Tracheal epithelial cell (primary cell): Measurements from ENCODE around the gene KRT40. TPM values are rescaled to one million over a fixed set of nuclear protein-coding genes. Genes with fewer than 3 reads are reported as not detected.

Experiments used
- total RNA-seq: library from RNA; depleted of rRNA; stranded (reverse); fragments of >200 nt; gene quantifications from 2 replicates; pipeline ENCODE4 v1.2.1, GENCODE V29; 2014

Gene KRT40
- not detected in 2 replicates for total RNA-seq

DNA sequence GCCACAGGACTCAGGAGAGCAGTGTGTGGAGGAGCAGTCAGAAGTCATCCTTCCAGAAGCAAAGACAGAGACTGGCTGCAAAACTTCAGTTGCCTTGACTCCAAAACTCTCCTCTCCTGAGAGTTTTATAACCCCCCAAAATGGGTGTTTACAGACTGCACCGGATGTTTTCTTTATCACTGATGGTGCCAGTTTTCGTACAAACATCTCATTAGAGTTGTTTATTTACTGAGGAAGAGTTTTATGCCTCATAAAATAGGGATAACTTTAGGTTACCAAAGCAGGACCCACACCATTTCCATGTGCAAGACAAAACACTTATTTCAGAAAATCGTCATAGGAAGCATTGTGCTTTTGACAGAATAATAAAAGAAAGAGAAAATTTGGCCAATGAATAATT lies at the start of gene KRT40:
Gene KRT40 (minus strand): TSS at position 101 of the 400 bp plus-strand sequence. CDS start 53 bp downstream, at position 48.

DNA sequence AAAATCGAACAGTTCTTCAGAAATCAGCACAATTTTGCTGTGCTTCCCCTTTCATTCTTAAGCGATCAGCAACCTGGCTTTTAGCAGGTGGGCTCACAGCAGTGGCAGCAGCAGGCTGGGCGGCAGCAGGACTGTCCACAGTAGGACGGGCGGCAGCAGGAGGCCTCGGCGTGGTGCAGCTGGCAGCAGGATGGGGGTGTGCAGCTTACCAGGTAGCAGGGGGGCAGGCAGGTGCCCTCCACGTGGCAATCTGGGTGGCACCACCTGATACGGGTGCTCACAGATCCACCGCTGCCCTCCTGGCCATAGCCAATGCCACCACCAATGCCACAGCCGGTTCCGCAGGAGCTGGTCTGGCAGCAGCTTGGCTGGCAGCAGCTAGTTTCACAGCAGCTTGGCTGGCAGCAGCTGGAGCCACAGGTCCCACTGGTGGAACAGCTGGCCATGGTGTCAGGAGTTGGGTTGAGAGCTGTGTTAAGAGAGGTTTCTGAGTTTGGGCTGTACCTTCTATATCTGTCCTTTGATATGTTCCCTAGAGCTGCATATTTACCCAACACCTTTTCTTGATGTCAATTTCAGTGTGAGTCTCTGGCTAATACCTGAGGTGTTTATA lies 45.6 kb upstream of the KRT40 start, which contains the start of gene KRTAP1-4:
Gene KRTAP1-4 (minus strand): TSS at position 563 of the 613 bp plus-strand sequence. CDS start 117 bp downstream, at position 446.

DNA sequence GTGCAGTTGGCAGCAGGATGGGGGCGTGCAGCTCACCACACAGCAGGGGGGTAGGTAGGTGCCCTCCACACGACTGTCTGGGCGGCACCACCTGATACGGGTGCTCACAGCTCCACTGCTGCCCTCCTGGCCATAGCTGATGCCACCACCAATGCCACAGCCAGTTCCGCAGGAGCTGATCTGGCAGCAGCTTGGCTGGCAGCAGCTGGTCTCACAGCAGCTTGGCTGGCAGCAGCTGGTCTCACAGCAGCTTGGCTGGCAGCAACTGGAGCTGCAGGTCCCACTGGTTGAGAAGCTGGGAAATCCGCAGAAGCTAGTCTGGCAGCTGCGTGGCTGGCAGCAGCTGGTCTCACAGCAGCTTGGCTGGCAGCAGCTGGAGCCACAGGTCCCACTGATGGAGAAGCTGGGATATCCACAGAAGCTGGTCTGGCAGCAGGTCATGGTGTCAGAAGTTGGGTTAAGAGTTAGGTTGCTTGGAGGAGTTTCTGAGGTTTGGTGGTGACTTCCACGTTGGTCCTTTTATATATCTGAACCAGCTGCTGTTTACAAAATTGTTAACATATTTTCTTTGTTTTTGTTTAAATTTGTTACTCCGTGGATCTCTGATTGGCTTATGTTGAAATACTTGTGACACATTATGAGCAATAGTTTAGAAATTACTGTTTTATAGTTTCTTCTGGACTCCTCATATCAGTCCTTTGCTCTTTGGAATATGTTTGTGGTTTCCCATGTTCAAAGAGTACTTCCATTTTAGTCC lies 42.8 kb upstream of the KRT40 start, which contains the start of gene KRTAP1-5:
Gene KRTAP1-5 (minus strand): TSS at position 494 of the 757 bp plus-strand sequence. CDS start 53 bp downstream, at position 441.

DNA sequence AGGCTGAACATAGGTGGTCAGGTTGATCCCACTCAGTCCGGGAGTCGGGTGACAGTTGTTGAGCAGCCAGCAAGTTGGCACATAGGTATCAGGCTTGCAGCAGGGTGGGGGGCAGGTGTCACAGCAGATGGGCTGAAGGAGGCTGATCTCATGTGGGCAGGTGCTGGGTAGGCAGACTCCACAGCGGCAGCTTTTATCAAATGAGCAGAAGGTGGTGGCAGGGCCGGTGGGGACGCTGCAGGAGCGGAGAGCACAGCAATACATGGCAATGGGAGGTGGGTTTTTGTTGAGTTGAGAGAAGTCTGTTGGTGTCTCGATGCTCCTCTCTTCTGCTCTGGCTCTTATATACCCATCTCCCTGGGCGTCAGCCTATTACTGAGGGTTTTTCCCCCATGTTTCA lies 24.7 kb upstream of the KRT40 start, which contains the start of gene KRTAP3-1:
Gene KRTAP3-1 (minus strand): TSS at position 318 of the 400 bp plus-strand sequence. CDS start 54 bp downstream, at position 264.

DNA sequence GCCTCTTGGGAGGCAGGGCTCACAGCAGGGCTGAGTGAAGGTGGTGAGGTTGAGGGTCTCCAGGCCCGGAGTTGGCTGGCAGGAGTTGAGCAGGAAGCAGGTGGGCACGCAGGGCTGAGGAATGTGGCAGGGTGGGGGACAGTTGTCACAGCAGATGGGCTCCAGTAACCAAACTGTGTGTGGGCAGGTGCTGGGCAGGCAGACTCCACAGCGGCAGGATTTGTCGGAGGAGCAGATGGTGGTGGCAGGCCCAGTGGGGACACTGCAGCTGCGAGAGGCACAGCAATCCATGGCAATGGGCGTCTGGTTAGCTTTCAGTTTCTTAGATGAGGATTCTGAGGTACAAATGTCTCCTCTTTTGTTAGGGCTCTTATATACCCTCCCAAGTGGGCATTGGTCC lies 15.4 kb upstream of the KRT40 start, which contains the start of gene KRTAP3-2:
Gene KRTAP3-2 (minus strand): TSS at position 344 of the 400 bp plus-strand sequence. CDS start 53 bp downstream, at position 291.

DNA sequence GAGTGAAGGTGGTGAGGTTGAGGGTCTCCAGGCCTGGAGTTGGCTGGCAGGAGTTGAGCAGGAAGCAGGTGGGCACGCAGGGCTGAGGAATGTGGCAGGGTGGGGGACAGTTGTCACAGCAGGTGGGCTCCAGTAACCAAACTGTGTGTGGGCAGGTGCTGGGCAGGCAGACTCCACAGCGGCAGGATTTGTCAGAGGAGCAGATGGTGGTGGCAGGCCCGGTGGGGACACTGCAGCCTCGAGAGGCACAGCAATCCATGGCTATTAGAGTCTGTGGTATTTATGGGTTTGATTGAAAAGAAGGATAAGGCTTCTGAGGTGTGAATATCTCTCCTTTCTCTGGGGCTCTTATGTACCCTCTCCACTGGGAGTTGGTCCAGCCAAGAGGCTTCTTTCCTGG lies 9.7 kb upstream of the KRT40 start, which contains the start of gene KRTAP3-3:
Gene KRTAP3-3 (minus strand): TSS at position 326 of the 400 bp plus-strand sequence. CDS start 67 bp downstream, at position 259.

DNA sequence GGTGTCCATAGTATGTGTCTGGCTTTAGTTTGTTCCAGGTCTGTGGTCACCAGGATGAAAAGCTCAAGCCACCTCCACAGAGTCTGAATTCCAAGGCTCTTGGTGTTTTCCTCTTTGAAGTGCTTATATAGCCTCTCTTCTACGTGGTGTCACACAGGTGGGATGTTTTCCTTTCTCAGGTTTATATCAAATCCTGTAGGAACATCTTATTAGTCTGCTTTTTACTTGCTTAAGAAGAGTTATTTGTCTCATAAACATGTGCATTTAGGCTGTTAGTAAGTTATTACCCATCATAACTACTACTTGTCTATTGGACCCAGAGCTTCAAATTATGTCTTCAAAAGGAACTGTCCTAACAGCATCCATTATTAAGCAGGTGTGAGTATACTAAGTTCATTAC lies 17.3 kb downstream of the KRT40 start, which contains the start of gene KRT39:
Gene KRT39 (minus strand): TSS at position 101 of the 400 bp plus-strand sequence. CDS start 92 bp downstream, at position 9.

DNA sequence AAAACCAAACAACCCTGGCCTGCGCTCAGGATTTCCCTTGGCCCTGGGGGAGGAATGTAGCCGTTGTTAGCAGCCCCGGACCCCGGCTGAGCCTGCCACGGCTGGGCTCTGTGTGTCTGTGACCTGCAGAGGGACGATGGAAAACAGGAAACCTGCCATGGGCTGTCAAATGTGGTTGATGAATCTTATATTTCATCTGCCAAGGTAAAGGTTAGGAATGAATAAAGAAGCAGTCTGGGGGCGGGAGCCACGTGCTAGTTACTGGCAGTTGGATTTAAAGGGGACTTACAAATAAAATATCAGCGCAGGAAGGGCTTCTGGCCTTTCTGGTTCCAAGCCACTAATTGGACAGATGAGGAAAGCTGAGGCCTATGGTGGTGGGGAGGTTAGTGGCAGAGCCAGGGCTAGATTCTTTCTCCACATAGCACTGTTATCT lies 46.7 kb downstream of the KRT40 start, which contains the start of gene KRT23:
Gene KRT23 (minus strand): TSS at position 263 of the 436 bp plus-strand sequence. CDS start 1,043 bp downstream, outside the sequence.

Other genes with a start within 250 kb of the KRT40 start
- not detected in 2 replicates for gene KRT25, start 229.0 kb downstream of the KRT40 start, total RNA-seq
- gene KRT26, start 212.1 kb downstream of the KRT40 start, total RNA-seq = not detected in 2 replicates
- gene KRT27, start 201.8 kb downstream of the KRT40 start, total RNA-seq = not detected in 2 replicates
- gene KRT28, start 184.4 kb downstream of the KRT40 start, total RNA-seq = not detected in 2 replicates
- gene KRT10, start 161.7 kb downstream of the KRT40 start, total RNA-seq = 2.3 and 2.9 TPM in 2 replicates
- not detected in 2 replicates for gene KRT12, start 117.1 kb downstream of the KRT40 start, total RNA-seq
- gene KRT20, start 99.1 kb downstream of the KRT40 start, total RNA-seq = not detected in 2 replicates
- 7.2 and 148 TPM in 2 replicates for gene KRT23, start 46.7 kb downstream of the KRT40 start, total RNA-seq
- not detected in 2 replicates for gene KRT39, start 17.4 kb downstream of the KRT40 start, total RNA-seq
- not detected in 2 replicates for gene KRTAP3-3, start 9.8 kb upstream of the KRT40 start, total RNA-seq
- not detected in 2 replicates for gene KRTAP3-2, start 15.6 kb upstream of the KRT40 start, total RNA-seq
- not detected in 2 replicates for gene KRTAP3-1, start 24.8 kb upstream of the KRT40 start, total RNA-seq
- gene KRTAP1-5, start 42.9 kb upstream of the KRT40 start, total RNA-seq = 0.24 TPM in 1 of 2 replicates, not detected in the other
- not detected in 2 replicates for gene KRTAP1-4, start 45.9 kb upstream of the KRT40 start, total RNA-seq
- gene KRTAP1-3, start 50.5 kb upstream of the KRT40 start, total RNA-seq = not detected in 2 replicates
- gene KRTAP1-1, start 57.1 kb upstream of the KRT40 start, total RNA-seq = 0.24 TPM in 1 of 2 replicates, not detected in the other
- gene KRTAP2-1, start 63.0 kb upstream of the KRT40 start, total RNA-seq = not detected in 2 replicates
- gene KRTAP2-2, start 70.9 kb upstream of the KRT40 start, total RNA-seq = not detected in 2 replicates
- gene KRTAP2-3, start 75.8 kb upstream of the KRT40 start, total RNA-seq = 2.9 TPM in 1 of 2 replicates, not detected in the other
- not detected in 2 replicates for gene KRTAP2-4, start 81.6 kb upstream of the KRT40 start, total RNA-seq
- gene KRTAP4-7, start 99.8 kb upstream of the KRT40 start, total RNA-seq = not detected in 2 replicates
- gene KRTAP4-8, start 113.8 kb upstream of the KRT40 start, total RNA-seq = not detected in 2 replicates
- not detected in 2 replicates for gene KRTAP4-16, start 117.9 kb upstream of the KRT40 start, total RNA-seq
- not detected in 2 replicates for gene KRTAP4-9, start 121.1 kb upstream of the KRT40 start, total RNA-seq
- not detected in 2 replicates for gene KRTAP4-11, start 134.0 kb upstream of the KRT40 start, total RNA-seq
- gene KRTAP4-12, start 139.9 kb upstream of the KRT40 start, total RNA-seq = not detected in 2 replicates
- not detected in 2 replicates for gene KRTAP4-6, start 156.2 kb upstream of the KRT40 start, total RNA-seq
- not detected in 2 replicates for gene KRTAP4-5, start 165.5 kb upstream of the KRT40 start, total RNA-seq
- not detected in 2 replicates for gene KRTAP4-4, start 176.4 kb upstream of the KRT40 start, total RNA-seq
- gene KRTAP4-3, start 183.9 kb upstream of the KRT40 start, total RNA-seq = not detected in 2 replicates
- not detected in 2 replicates for gene KRTAP4-2, start 193.9 kb upstream of the KRT40 start, total RNA-seq
- not detected in 2 replicates for gene KRTAP4-1, start 200.6 kb upstream of the KRT40 start, total RNA-seq
- gene KRTAP9-1, start 205.6 kb upstream of the KRT40 start, total RNA-seq = not detected in 2 replicates
- gene KRTAP9-2, start 242.3 kb upstream of the KRT40 start, total RNA-seq = not detected in 2 replicates
- not detected in 2 replicates for gene KRTAP9-3, start 248.1 kb upstream of the KRT40 start, total RNA-seq